IPS-15b (cell line): ENCODE data around the gene KCNK1.

Experiments used
- H3K27me3 ChIP-seq: one replicate; pipeline ENCODE4 v1.6.1; 2013; ENCODE audit warnings: low read length; ENCODE audit not compliant: control insufficient read depth, insufficient read depth
- H3K36me3 ChIP-seq: one replicate; pipeline ENCODE4 v1.6.1; 2013; ENCODE audit warnings: low read length; ENCODE audit not compliant: control insufficient read depth, insufficient read depth
- H3K4me1 ChIP-seq: one replicate; pipeline ENCODE4 v1.6.1; 2013; ENCODE audit warnings: mild to moderate bottlenecking, low read length; ENCODE audit not compliant: control insufficient read depth, insufficient read depth
- H3K4me3 ChIP-seq: one replicate; pipeline ENCODE4 v1.5.1; 2013; ENCODE audit warnings: low read depth, low read length
- H3K9ac ChIP-seq: one replicate; pipeline ENCODE4 v1.6.1; 2013; ENCODE audit warnings: low read depth, mild to moderate bottlenecking, low read length
- H3K9me3 ChIP-seq: one replicate; pipeline ENCODE4 v1.6.1; 2013; ENCODE audit warnings: mild to moderate bottlenecking, low read length; ENCODE audit not compliant: control insufficient read depth, insufficient read depth

The KCNK1 gene

DNA sequence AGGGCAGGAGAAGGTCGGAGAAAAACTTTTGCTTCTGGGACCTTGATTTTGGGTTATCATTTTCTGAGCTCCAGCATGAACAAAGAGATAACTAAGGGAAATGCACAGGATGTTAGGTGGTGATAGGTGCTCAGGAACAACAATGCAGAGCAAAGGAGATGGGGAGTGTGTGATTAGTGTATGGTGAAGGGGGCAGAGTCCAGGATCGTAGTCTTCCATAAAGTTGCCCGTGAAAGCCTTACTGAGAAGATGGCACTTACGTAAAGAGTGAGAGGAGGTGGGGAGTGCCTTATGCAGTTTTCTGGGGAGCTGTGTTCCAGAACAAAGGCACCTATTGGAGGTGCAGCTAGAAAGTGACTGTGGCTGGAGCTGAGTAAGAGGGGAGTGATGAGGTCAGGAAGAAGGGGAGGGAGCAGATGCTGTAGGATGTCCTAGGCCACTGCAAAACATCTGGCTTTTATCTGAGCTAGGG lies 11.6 kb downstream of the KCNK1 start:
- Histone ChIP-seq H3K9me3 (no peaks in the 10 kb centered on the region), H3K4me1 (no peaks in the 10 kb centered on the region), H3K9ac (no peak overlapping the region)

DNA sequence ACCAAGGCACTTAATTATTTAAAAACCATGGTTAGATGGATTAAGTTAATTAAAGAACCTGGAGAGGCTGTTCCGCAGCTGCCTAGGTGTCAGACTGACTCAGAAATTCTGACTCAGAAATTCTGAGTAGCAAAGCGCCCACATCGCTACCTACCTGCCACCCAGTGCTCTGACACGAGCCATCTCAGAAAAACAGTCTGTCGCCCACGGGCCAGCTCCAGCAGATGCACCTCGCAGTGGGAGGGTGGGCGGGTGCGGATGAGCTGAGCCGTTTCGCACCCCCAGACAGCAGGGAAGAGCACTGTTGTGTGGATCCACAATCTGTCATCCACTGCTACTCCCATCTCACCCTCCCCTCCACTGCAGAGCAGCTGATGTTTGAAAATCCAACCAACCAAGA lies 13.5 kb downstream of the KCNK1 start:
- Histone ChIP-seq H3K4me1 (no peaks in the 10 kb centered on the region), H3K36me3 (no peaks in the 10 kb centered on the region), H3K9ac (no peak overlapping the region), H3K27me3 (no peaks in the 10 kb centered on the region), H3K4me3 (no peak overlapping the region), H3K9me3 (no peaks in the 10 kb centered on the region)

More for the DNA sequence above, 11.6 kb downstream of the KCNK1 start:
- Histone ChIP-seq H3K27me3 (no peaks in the 10 kb centered on the region), H3K36me3 (no peaks in the 10 kb centered on the region), H3K4me3 (no peak overlapping the region)

GRCh38 chr1:233627823-233628222 lies 13.9 kb downstream of the KCNK1 start:
- H3K9me3 ChIP-seq, result no peaks in the 10 kb centered on the region
- no peaks in the 10 kb centered on the region for H3K27me3 ChIP-seq
- H3K4me3 ChIP-seq, result no peak overlapping the region
- H3K36me3 ChIP-seq, result no peaks in the 10 kb centered on the region
- no peak overlapping the region for H3K9ac ChIP-seq
- no peaks in the 10 kb centered on the region for H3K4me1 ChIP-seq

- Histone ChIP-seq H3K4me3 (no peak overlapping the region), H3K36me3 (no peaks in the 10 kb centered on the region), H3K4me1 (no peaks in the 10 kb centered on the region), H3K9me3 (no peaks in the 10 kb centered on the region), H3K9ac (no peak overlapping the region), H3K27me3 (no peaks in the 10 kb centered on the region)
These were observed 15.5 kb downstream of the KCNK1 start for GRCh38 chr1:233629305-233629935.

DNA sequence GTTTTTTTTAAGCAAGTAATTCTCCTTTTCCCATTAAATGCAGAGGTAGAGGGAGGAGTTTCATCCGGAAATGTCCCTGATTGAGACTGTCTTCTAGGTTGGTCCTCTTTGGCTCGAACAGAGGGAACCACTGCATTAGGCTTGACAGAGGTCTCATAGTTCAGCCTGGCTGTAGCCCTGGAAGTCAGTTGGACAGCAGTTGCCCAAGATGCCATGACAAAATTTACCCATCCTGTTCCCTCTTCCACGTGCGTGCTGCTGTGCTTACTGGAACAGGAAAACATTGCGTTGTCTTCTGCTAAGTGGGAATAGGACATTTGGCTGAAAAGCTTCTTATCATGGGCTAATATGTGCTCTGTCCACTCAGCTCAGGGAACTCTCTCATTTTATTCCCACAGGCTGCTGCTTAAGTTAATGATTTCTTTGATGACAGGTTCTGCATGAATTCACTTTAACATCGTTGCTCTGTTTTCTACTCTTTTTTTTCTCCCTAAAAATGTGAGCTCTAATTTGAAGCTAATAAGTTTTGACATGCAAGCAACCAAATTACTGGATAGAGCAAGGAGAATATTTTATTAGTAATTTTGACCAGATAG lies 18.0 kb downstream of the KCNK1 start:
- Histone ChIP-seq H3K36me3 (no peaks in the 10 kb centered on the region), H3K9me3 (no peaks in the 10 kb centered on the region), H3K4me1 (peaks cover 3% of the 10 kb centered on the region), H3K27me3 (no peaks in the 10 kb centered on the region), H3K4me3 (no peak overlapping the region), H3K9ac (no peak overlapping the region)

DNA sequence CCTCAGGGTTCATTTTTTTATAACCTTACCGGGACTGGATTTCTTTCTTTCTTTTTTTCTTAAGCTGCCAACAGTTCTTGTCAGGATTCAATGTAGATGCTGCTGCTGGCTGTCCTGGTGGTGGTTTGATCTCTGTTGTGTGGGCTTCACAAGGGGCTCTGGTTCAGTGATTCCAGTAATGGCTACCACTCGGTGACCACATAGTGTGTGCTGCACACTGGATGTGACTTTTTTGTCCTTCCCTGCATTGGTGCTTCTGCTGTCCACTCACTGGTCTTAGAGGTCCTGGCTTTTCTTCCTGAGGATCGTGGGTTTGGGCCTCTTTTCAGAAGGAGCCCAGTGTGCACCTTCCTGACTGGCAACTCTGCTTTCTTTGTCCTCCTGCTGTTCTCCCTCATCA lies 18.5 kb downstream of the KCNK1 start:
- Histone ChIP-seq H3K27me3 (no peaks in the 10 kb centered on the region), H3K9me3 (no peaks in the 10 kb centered on the region), H3K9ac (no peak overlapping the region), H3K36me3 (no peaks in the 10 kb centered on the region), H3K4me1 (peaks cover 3% of the 10 kb centered on the region), H3K4me3 (no peak overlapping the region)

DNA sequence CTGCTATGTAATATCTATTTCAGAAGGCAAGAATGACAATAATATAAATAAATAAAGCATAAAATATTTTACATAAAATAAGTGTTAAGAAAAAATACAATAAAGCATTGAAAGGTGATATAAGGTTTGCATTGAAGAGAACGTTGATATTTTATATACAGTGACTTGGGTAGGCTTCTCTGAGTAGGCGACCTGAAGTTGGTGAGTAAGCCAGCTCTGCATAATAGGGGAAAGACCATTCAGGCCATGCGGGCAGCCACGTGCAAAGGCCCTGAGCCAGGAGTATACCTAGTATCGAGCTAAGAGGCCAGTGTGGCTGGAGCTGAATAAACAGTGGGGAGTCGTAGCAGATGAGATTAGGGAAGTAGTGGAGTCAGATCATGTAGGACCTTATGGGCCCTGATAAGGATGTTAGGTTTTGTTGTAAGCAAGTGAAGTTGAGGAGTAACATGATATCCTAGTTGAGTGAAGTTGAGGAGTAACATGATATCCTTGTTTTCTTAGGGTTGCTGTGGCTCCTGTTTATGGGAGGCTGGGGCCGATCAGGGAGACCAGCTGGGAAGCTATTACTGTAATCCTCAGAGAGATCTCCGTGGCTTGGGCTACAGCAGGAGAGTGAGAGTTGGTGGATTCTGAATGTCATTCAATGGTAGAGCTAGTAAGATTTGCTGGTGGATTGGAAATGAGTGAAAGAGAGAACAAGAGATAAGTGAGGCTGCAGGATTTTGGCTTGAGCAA lies 22.0 kb downstream of the KCNK1 start:
- H3K9ac ChIP-seq, result no peak overlapping the region
- no peaks in the 10 kb centered on the region for H3K9me3 ChIP-seq
- H3K36me3 ChIP-seq, result no peaks in the 10 kb centered on the region
- peaks cover 3% of the 10 kb centered on the region for H3K4me1 ChIP-seq
- no peaks in the 10 kb centered on the region for H3K27me3 ChIP-seq
- no peak overlapping the region for H3K4me3 ChIP-seq

DNA sequence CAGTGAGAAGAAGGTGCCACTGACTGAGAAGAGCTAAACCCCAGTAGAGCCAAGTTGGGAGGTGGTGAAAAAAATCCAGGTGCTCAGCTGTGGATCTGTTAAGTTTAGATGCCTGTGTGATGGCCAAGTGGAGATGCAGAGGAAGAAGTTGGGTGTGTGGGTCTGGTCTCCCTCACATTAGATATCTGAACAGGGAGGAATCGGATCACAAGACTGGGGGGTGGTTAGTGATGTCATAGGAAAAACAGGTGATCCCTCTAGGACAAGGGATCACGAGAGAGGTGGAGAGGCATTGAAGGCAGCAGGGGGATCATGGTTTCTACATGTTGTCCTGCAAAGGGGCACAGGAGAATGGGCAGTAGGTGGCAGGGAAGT lies 22.6 kb downstream of the KCNK1 start:
- H3K36me3 ChIP-seq, result no peaks in the 10 kb centered on the region
- no peaks in the 10 kb centered on the region for H3K27me3 ChIP-seq
- no peak overlapping the region for H3K9ac ChIP-seq
- H3K4me3 ChIP-seq, result no peak overlapping the region
- H3K9me3 ChIP-seq, result no peaks in the 10 kb centered on the region
- H3K4me1 ChIP-seq, result peaks cover 3% of the 10 kb centered on the region

- Histone ChIP-seq H3K4me1 (peaks cover 3% of the 10 kb centered on the region), H3K9me3 (no peaks in the 10 kb centered on the region), H3K4me3 (no peak overlapping the region), H3K9ac (no peak overlapping the region), H3K27me3 (no peaks in the 10 kb centered on the region), H3K36me3 (no peaks in the 10 kb centered on the region)
These were observed 24.6 kb downstream of the KCNK1 start for GRCh38 chr1:233638513-233638912.

GRCh38 chr1:233639611-233640010 lies 25.7 kb downstream of the KCNK1 start:
- H3K9ac ChIP-seq, result no peak overlapping the region
- no peaks in the 10 kb centered on the region for H3K36me3 ChIP-seq
- H3K4me1 ChIP-seq, result peaks cover 3% of the 10 kb centered on the region
- H3K4me3 ChIP-seq, result no peak overlapping the region
- no peaks in the 10 kb centered on the region for H3K27me3 ChIP-seq
- H3K9me3 ChIP-seq, result no peaks in the 10 kb centered on the region

- Histone ChIP-seq H3K9me3 (no peaks in the 10 kb centered on the region), H3K27me3 (no peaks in the 10 kb centered on the region), H3K4me3 (no peak overlapping the region), H3K9ac (no peak overlapping the region), H3K36me3 (no peaks in the 10 kb centered on the region), H3K4me1 (peaks cover 3% of the 10 kb centered on the region)
These were observed 26.3 kb downstream of the KCNK1 start for GRCh38 chr1:233640179-233640578.

DNA sequence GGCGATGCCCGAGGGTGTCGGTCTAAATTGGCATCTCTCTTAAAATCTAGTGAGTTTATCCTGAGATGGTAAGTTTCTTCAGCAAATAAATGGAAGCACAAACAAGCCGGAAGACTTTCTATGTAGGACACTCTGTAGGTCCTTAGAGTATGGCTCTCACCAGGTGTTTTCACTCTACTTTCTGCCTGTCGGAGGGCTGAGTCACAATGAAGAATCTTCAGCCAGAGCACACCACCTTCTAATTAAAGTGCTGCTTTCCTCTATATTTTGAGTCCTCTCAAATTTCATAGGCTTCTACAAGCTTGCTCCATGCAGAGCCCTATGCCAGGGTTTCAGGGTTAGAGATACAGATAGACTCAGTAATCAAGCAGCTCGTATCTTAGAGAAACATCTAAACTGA lies 27.1 kb downstream of the KCNK1 start:
- Histone ChIP-seq H3K4me3 (no peak overlapping the region), H3K27me3 (no peaks in the 10 kb centered on the region), H3K9me3 (no peaks in the 10 kb centered on the region), H3K36me3 (no peaks in the 10 kb centered on the region), H3K9ac (no peak overlapping the region), H3K4me1 (peaks cover 2% of the 10 kb centered on the region)
